OCI-LY3 (cell line): ENCODE data around the gene MAMDC4.

Experiments used
- EZH2phosphoT487 ChIP-seq: fragments of 200-600 bp; shearing (Covaris generic); IDR thresholded peaks from 2 replicates; pipeline ENCODE4 v1.6.1; 2018; ENCODE audit warnings: antibody characterized with exemption, mixed run types, low read depth
- TF ChIP-seq, protein P1 (sequence below): fragments of 200-600, 300-600 bp; sonication (generic); IDR thresholded peaks from 2 replicates; pipeline ENCODE4 v1.5.1; 2014; ENCODE audit warnings: antibody characterized with exemption, low read length, low read depth

GRCh38 chr9:136820971-136821825 is 30.9 kb upstream of the MAMDC4 start:
- TF ChIP-seq, protein P1, sequence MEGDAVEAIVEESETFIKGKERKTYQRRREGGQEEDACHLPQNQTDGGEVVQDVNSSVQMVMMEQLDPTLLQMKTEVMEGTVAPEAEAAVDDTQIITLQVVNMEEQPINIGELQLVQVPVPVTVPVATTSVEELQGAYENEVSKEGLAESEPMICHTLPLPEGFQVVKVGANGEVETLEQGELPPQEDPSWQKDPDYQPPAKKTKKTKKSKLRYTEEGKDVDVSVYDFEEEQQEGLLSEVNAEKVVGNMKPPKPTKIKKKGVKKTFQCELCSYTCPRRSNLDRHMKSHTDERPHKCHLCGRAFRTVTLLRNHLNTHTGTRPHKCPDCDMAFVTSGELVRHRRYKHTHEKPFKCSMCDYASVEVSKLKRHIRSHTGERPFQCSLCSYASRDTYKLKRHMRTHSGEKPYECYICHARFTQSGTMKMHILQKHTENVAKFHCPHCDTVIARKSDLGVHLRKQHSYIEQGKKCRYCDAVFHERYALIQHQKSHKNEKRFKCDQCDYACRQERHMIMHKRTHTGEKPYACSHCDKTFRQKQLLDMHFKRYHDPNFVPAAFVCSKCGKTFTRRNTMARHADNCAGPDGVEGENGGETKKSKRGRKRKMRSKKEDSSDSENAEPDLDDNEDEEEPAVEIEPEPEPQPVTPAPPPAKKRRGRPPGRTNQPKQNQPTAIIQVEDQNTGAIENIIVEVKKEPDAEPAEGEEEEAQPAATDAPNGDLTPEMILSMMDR = no peak
- no peak for TF ChIP-seq EZH2phosphoT487
